ENCODE results near the gene STEAP4.

STEAP4 gene

DNA sequence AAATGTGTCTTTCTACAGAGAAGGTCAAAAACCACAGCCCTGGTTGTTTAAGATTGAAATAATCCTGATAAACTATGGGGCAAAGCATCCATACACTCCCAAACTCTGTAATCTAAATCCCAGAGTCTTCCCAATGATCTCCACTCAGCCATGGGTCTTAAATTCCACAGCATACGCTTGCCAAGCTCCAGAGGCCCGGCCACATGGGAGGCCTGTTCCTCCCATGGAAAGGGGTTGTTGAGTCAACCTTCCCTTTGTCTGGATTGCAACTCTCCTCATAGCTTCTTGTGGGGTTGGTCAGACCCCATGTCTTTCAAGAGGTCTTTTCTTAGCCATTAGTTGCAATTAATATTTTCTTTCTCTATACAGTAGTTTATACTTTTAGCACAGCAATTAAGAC, 718 bp upstream of the STEAP4 start:
- Histone ChIP-seq H3K9me3 (no peaks in the 10 kb centered on the region), H3K4me3 (no peak overlapping the region), H3K27me3 (ENCODE audit: low read depth) (no peaks in the 10 kb centered on the region), H3K4me1 (0 out of 2 replicates have a peak, but pooled peaks cover 2% of the 10 kb centered on the region), H3K36me3 (replicated peaks) (no peaks in the 10 kb centered on the region)
- in situ Hi-C loops (cut with MboI; ENCODE audit: low sequenced_read_pairs): no loop called here
- no peak for DNase-seq (ENCODE audit: low spot score in 2 of 2)

- no peaks in the 10 kb centered on the region for H3K36me3 ChIP-seq (replicated peaks)
- in situ Hi-C loops (cut with MboI; ENCODE audit: low sequenced_read_pairs): no loop called here
- H3K9me3 ChIP-seq: no peaks in the 10 kb centered on the region
- no peak overlapping the region for H3K4me3 ChIP-seq
- 0 out of 2 replicates have a peak, but pooled peaks cover 2% of the 10 kb centered on the region for H3K4me1 ChIP-seq
- no peak for DNase-seq (ENCODE audit: low spot score in 2 of 2)
- no peaks in the 10 kb centered on the region for H3K27me3 ChIP-seq (ENCODE audit: low read depth)
Measured at GRCh38 chr7:88305044-88305443, 1.6 kb downstream of the STEAP4 start.

- H3K27me3 ChIP-seq (ENCODE audit: low read depth): no peaks in the 10 kb centered on the region
- H3K36me3 ChIP-seq (replicated peaks): no peaks in the 10 kb centered on the region
- in situ Hi-C loops (cut with MboI; ENCODE audit: low sequenced_read_pairs): no loop called here
- H3K4me3 ChIP-seq: no peak overlapping the region
- DNase-seq (ENCODE audit: low spot score in 2 of 2): no peak
- H3K4me1 ChIP-seq: 0 out of 2 replicates have a peak, but pooled peaks cover 2% of the 10 kb centered on the region
- H3K9me3 ChIP-seq: no peaks in the 10 kb centered on the region
Measured at GRCh38 chr7:88302486-88302885, 4.2 kb downstream of the STEAP4 start.

DNA sequence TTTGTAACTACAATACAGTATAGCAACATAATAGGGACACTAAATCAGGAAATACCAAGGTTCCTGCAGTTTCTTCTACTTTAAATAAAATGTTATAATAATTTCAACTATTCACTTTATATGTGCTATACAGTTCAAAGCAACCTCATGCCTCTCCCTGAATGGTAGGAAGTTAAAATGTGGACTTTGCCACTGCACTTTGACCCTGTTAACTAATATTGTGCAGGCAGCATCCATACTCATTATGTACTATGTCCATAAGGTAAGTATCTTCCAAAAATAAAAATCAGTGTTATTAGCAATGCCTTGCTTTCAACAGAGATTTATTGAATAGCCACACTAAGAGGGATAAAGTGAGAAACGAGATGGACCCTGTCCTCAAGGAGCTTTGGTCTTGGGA, 4.8 kb downstream of the STEAP4 start:
- in situ Hi-C loops (cut with MboI; ENCODE audit: low sequenced_read_pairs): no loop called here
- H3K4me1 ChIP-seq: 0 out of 2 replicates have a peak, but pooled peaks cover under 1% of the 10 kb centered on the region
- no peaks in the 10 kb centered on the region for H3K36me3 ChIP-seq (replicated peaks)
- no peak overlapping the region for H3K4me3 ChIP-seq
- H3K9me3 ChIP-seq: no peaks in the 10 kb centered on the region
- no peaks in the 10 kb centered on the region for H3K27me3 ChIP-seq (ENCODE audit: low read depth)
- DNase-seq (ENCODE audit: low spot score in 2 of 2): no peak

DNA sequence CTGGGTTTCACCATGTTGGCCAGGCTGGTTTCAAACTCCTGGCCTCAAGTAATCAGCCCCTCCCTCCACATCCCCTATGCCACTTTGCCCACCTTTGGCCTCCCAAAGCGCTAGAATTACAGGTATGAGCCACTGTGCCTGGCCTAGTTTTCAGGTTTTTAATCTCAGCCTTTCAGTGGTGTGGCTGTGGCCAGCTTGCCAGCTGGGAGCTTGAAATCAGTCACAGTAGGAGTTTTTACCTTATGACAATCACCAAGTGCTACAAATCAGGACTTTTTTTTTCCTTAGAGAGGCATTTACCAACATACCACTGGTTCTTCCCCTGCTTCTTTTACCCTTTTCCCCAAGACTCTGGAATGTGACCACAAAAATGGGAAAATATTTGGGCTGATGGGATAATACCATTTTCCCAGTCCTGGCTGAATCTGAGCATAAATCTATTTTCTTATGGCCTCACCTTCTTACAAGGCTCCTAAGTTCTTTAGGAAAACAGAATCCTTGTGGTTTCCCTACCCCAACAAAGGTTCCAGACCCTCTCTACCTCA, 6.2 kb downstream of the STEAP4 start:
- no peak overlapping the region for H3K4me3 ChIP-seq
- H3K36me3 ChIP-seq (replicated peaks): no peaks in the 10 kb centered on the region
- H3K27me3 ChIP-seq (ENCODE audit: low read depth): no peaks in the 10 kb centered on the region
- H3K4me1 ChIP-seq: no peaks in the 10 kb centered on the region
- in situ Hi-C loops (cut with MboI; ENCODE audit: low sequenced_read_pairs): no loop called here
- H3K9me3 ChIP-seq: no peaks in the 10 kb centered on the region
- DNase-seq (ENCODE audit: low spot score in 2 of 2): no peak

DNA sequence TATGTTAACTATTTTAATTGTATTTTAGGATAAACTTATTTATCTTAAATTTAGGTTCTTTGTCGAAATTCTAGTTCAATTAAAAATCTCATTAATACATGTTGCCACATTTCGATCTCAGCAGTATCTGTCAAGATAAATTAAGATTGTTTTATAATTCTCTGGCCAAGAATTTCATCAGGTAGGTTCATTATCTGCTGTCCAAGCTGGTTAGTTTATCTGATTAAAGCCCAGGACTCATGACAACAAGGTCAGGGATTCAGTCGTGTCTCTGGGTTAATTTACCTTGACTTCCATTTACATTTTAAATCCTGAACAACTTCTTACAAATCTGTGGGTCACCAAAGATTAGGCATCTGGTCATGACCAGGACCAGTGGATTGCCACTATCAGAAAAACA, 7.6 kb downstream of the STEAP4 start:
- no peak for DNase-seq (ENCODE audit: low spot score in 2 of 2)
- H3K4me3 ChIP-seq: no peak overlapping the region
- no peaks in the 10 kb centered on the region for H3K9me3 ChIP-seq
- in situ Hi-C loops (cut with MboI; ENCODE audit: low sequenced_read_pairs): no loop called here
- no peaks in the 10 kb centered on the region for H3K27me3 ChIP-seq (ENCODE audit: low read depth)
- H3K36me3 ChIP-seq (replicated peaks): no peaks in the 10 kb centered on the region
- no peaks in the 10 kb centered on the region for H3K4me1 ChIP-seq

- in situ Hi-C loops (cut with MboI; ENCODE audit: low sequenced_read_pairs): no loop called here
- H3K9me3 ChIP-seq: no peaks in the 10 kb centered on the region
- DNase-seq (ENCODE audit: low spot score in 2 of 2): no peak
- H3K4me1 ChIP-seq: no peaks in the 10 kb centered on the region
- H3K36me3 ChIP-seq (replicated peaks): no peaks in the 10 kb centered on the region
- no peak overlapping the region for H3K4me3 ChIP-seq
- no peaks in the 10 kb centered on the region for H3K27me3 ChIP-seq (ENCODE audit: low read depth)
Measured at GRCh38 chr7:88293866-88294265, 12.8 kb downstream of the STEAP4 start.

DNA sequence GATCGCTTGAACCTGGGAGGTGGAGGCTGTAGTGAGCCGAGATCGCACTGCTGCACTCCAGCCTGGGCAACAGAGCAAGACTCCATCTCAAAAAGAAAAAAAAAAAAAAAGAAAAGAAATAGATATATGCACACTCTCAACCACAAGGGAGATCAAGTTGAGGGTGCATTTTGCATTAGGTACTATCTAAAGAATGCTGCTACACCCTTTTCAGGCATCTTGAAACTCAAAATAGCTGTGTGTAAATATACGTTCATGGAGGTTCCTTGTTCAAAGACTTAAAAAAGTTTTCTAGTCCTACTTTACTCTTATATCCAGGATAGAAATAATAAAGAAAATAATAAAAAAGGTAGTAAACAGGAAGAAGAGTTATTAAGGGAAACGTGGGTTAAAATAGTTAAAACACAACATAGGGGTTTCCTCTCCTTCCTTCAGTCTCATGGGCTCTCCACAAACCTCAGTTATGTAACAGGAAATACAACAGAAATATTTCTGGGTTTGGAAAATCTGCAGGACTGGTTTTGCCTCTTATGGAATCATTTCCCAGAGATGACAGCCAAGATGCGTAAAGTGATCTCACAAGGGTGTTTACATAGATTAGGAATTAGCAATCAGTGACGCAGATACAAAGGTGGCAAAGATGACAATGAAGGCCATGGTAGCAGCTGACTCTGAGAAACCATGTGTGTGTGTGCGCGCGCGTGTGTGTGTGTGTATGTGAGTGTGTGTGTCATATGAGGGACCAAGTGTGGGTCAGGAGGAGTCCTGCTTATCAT, 15.1 kb downstream of the STEAP4 start:
- Histone ChIP-seq H3K27me3 (ENCODE audit: low read depth) (no peaks in the 10 kb centered on the region), H3K4me3 (no peak overlapping the region), H3K4me1 (no peaks in the 10 kb centered on the region), H3K9me3 (no peaks in the 10 kb centered on the region), H3K36me3 (replicated peaks) (no peaks in the 10 kb centered on the region)
- DNase-seq (ENCODE audit: low spot score in 2 of 2): no peak
- in situ Hi-C loops (cut with MboI; ENCODE audit: low sequenced_read_pairs): no loop called here

- H3K4me3 ChIP-seq: no peak overlapping the region
- no peaks in the 10 kb centered on the region for H3K4me1 ChIP-seq
- H3K36me3 ChIP-seq (replicated peaks): no peaks in the 10 kb centered on the region
- no peaks in the 10 kb centered on the region for H3K27me3 ChIP-seq (ENCODE audit: low read depth)
- no peaks in the 10 kb centered on the region for H3K9me3 ChIP-seq
- in situ Hi-C loops (cut with MboI; ENCODE audit: low sequenced_read_pairs): no loop called here
- DNase-seq (ENCODE audit: low spot score in 2 of 2): no peak
Measured at GRCh38 chr7:88290491-88290890, 16.2 kb downstream of the STEAP4 start.

DNA sequence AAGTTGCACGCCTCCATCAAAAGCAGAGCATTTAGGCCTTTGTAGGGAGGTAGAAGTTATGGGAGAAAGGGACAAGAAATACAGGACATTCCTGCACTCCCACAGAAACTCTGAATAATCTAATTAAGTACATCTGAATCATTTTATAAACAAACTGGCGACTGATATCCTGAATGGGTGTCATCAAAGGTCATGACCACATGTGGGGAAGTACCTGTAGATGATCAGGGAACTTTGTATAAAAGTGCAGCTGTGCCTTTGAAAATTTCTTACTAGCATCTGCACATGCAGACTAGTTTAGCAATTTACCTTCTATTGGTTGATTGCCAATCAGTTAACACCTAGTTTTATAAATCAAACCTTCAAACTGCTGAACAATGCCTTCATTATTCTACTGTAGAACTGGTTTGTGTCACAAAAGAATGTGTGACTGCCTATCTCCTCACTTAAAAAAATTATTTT, 17.1 kb downstream of the STEAP4 start:
- H3K9me3 ChIP-seq: no peaks in the 10 kb centered on the region
- no peaks in the 10 kb centered on the region for H3K27me3 ChIP-seq (ENCODE audit: low read depth)
- in situ Hi-C loops (cut with MboI; ENCODE audit: low sequenced_read_pairs): no loop called here
- no peaks in the 10 kb centered on the region for H3K36me3 ChIP-seq (replicated peaks)
- H3K4me3 ChIP-seq: no peak overlapping the region
- no peaks in the 10 kb centered on the region for H3K4me1 ChIP-seq
- DNase-seq (ENCODE audit: low spot score in 2 of 2): no peak

DNA sequence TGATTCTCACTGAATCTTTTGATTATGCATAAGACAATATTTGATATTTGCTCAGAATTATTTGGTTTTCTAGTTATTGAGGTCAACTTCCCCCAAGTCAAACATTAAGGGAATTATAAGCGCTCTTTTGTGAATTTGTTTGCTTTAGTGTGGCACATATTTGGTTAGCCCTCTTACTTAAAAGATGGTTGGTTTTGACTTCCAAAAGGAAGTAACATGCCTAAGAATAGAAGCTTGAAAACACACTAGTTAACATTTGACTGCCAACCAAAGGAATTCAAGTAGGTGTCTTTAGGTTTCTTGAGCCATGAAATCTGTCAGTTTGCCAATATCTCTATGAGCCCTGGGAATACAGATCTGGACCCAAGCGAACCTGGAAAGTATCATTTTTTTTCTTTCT, 24.9 kb downstream of the STEAP4 start:
- no peaks in the 10 kb centered on the region for H3K36me3 ChIP-seq (replicated peaks)
- H3K4me1 ChIP-seq: no peaks in the 10 kb centered on the region
- no peak for DNase-seq (ENCODE audit: low spot score in 2 of 2)
- H3K4me3 ChIP-seq: no peak overlapping the region
- in situ Hi-C loops (cut with MboI; ENCODE audit: low sequenced_read_pairs): no loop called here
- no peaks in the 10 kb centered on the region for H3K9me3 ChIP-seq
- no peaks in the 10 kb centered on the region for H3K27me3 ChIP-seq (ENCODE audit: low read depth)

DNA sequence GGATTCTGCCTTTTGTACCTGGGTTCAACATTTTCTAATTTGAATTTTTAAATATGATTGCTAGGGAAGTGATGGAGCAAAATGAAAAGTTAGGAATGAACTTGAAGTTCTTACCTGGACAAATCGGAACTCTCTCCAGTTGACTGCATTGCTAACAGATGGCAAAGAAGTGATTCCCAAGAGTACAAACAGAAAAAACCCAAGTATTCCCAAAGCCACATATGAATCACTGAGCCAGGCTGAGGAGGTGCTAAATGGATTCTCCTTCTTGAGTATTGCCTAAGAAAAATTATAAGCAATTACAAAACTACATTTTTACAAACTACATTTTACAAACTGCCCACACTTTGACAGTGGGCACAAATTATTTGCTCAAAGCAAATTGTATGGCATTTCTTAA, 25.9 kb downstream of the STEAP4 start:
- H3K36me3 ChIP-seq (replicated peaks): no peaks in the 10 kb centered on the region
- H3K27me3 ChIP-seq (ENCODE audit: low read depth): no peaks in the 10 kb centered on the region
- peaks cover 3% of the 10 kb centered on the region for H3K4me1 ChIP-seq
- in situ Hi-C loops (cut with MboI; ENCODE audit: low sequenced_read_pairs): no loop called here
- H3K9me3 ChIP-seq: no peaks in the 10 kb centered on the region
- no peak overlapping the region for H3K4me3 ChIP-seq
- DNase-seq (ENCODE audit: low spot score in 2 of 2): no peak

DNA sequence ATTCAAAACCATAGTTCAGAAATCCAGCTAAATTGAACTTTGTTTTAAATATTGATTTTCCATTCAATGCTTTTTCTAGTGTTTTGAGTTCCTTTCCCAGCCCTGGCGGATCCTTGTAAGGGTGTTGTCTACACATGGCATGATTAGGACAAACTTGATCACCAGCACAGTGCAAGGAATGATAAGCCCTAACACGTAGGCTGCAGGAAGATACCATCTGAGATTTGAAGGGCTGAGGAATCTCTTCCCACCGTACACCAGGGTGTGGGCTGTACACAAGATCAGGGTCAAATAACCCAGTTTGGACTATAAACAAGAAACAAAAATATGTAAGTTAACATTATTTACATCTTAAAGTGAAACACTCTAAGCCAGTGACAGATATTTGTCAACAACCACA, 27.4 kb downstream of the STEAP4 start:
- Histone ChIP-seq H3K9me3 (no peaks in the 10 kb centered on the region), H3K4me1 (peaks cover 8% of the 10 kb centered on the region), H3K36me3 (replicated peaks) (no peaks in the 10 kb centered on the region), H3K27me3 (ENCODE audit: low read depth) (no peaks in the 10 kb centered on the region), H3K4me3 (no peak overlapping the region)
- no peak for DNase-seq (ENCODE audit: low spot score in 2 of 2)
- in situ Hi-C loops (cut with MboI; ENCODE audit: low sequenced_read_pairs): no loop called here

GRCh38 chr7:88278881-88279280, 27.8 kb downstream of the STEAP4 start:
- in situ Hi-C loops (cut with MboI; ENCODE audit: low sequenced_read_pairs): no loop called here
- no peaks in the 10 kb centered on the region for H3K9me3 ChIP-seq
- H3K36me3 ChIP-seq (replicated peaks): no peaks in the 10 kb centered on the region
- no peak overlapping the region for H3K4me3 ChIP-seq
- H3K4me1 ChIP-seq: peaks cover 8% of the 10 kb centered on the region
- no peaks in the 10 kb centered on the region for H3K27me3 ChIP-seq (ENCODE audit: low read depth)
- no peak for DNase-seq (ENCODE audit: low spot score in 2 of 2)

Data from HAP-1 (cell line).